GM10847 (cell line): ENCODE results near the gene YDJC.

ENCODE experiments used
- POLR2A ChIP-seq: IDR thresholded peaks from 2 replicates; pipeline ENCODE4 v1.6.1; 2011; ENCODE audit not compliant: insufficient read length; ENCODE audit errors: extremely low read depth

YDJC gene

GRCh38 chr22:21594865-21595452, 34.9 kb downstream of the YDJC start:
- TF ChIP-seq POLR2A, result no peak

- TF ChIP-seq POLR2A, result no peak
These were observed 36.2 kb downstream of the YDJC start for GRCh38 chr22:21593406-21594232.

- TF ChIP-seq POLR2A, result no peak
These were observed 37.4 kb downstream of the YDJC start for GRCh38 chr22:21592422-21592821.

GRCh38 chr22:21591695-21592094, 38.1 kb downstream of the YDJC start:
- no peak for TF ChIP-seq POLR2A

- no peak for TF ChIP-seq POLR2A
These were observed 38.8 kb downstream of the YDJC start for GRCh38 chr22:21590809-21591641.

GRCh38 chr22:21589396-21589795, 40.4 kb downstream of the YDJC start:
- TF ChIP-seq POLR2A, result no peak

- no peak for TF ChIP-seq POLR2A
These were observed 41.8 kb downstream of the YDJC start for GRCh38 chr22:21587803-21588611.

- TF ChIP-seq POLR2A, result no peak
These were observed 44.4 kb downstream of the YDJC start for GRCh38 chr22:21585389-21585788.

- TF ChIP-seq POLR2A, result no peak
These were observed 46.8 kb downstream of the YDJC start for GRCh38 chr22:21582801-21583740.

GRCh38 chr22:21579474-21579851, 50.4 kb downstream of the YDJC start:
- TF ChIP-seq POLR2A, result no peak
